ENCODE measurements around the gene FGFBP1.

FGFBP1 gene

DNA sequence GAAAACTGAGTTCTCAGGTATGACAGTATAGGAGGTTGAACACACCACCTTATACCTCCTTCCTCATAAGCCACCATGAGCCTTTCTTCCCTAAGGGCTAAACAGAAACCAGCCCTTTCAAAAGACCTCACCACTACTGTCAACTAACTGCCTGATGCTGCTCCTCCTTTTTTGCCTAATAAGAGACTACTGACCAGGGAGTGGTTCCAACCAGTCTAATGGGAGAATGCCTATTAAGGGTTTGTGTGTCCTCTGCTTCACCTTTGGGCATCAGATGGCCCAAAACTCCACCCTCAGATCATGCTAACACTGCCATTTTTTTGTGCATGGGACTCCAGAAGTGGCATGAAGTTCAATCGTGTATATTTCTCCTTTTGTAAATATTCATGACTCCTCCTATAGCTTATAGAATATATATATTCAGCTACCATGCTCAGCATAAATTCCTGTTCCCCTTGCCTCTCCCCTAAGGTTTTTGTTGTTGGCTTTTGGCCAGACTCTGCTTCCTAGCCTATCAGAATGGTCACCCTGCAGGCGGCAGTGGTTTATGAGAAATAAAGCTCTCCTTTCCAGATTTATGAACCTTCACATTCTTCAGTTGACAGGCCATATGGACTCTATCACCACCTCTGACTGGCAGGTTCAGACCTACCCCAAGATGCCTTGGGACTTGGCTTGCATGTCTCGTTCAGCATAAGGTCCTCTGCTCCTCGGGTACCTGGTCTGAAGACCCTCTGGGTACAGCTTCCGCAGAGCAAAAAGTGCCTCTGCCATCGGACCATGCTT is 28.2 kb downstream of the FGFBP1 start:
- Histone ChIP-seq H3K9me3 (ENCODE audit: control insufficient read depth, insufficient read depth, low read length) (no peaks in the 10 kb centered on the region), H3K27ac (ENCODE audit: low read depth, low read length) (no peak overlapping the region), H3K9ac (ENCODE audit: low read depth, low read length) (no peak overlapping the region), H3K4me1 (ENCODE audit: control insufficient read depth, insufficient read depth, low read length) (peaks cover 6% of the 10 kb centered on the region), H3K36me3 (ENCODE audit: control insufficient read depth, insufficient read depth, low read length) (no peaks in the 10 kb centered on the region), H3K4me3 (ENCODE audit: low read depth, low read length) (no peak overlapping the region), H3K27me3 (ENCODE audit: control insufficient read depth, insufficient read depth, low read length) (no peaks in the 10 kb centered on the region)

DNA sequence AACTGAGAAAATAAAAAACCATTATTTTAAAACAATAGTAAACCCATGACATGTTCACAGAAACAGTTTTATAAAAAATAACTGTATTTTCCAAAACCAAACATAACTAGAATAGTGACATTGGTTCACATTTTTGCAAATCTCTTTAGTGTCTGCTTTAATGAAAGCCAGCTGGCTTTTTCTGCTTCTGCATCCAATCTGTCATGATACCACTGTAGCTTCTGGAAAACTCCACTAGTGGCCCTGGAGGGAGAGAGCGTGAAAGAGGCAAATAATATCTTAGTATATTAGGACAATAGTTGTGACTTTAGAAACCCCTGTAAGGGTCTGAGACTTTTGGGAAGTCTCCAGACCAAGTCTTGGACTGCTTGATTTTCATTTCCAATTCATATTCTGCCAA is 31.1 kb downstream of the FGFBP1 start:
- H3K4me1 ChIP-seq (ENCODE audit: control insufficient read depth, insufficient read depth, low read length), result peaks cover 6% of the 10 kb centered on the region

GRCh38 chr4:15906020-15906443 is 32.5 kb downstream of the FGFBP1 start:
- H3K4me1 ChIP-seq (ENCODE audit: control insufficient read depth, insufficient read depth, low read length), result peaks cover 6% of the 10 kb centered on the region
- peaks cover 9% of the 10 kb centered on the region; the same call in 1 of the 2 replicates for H3K9me3 ChIP-seq (ENCODE audit: control insufficient read depth, insufficient read depth, low read length)
- peak overlapping the region; percentile 48 for H3K4me3 ChIP-seq (ENCODE audit: low read depth, low read length)
- H3K27ac ChIP-seq (ENCODE audit: low read depth, low read length), result peak overlapping the region; percentile 82
- no peaks in the 10 kb centered on the region for H3K27me3 ChIP-seq (ENCODE audit: control insufficient read depth, insufficient read depth, low read length)
- H3K36me3 ChIP-seq (ENCODE audit: control insufficient read depth, insufficient read depth, low read length), result no peaks in the 10 kb centered on the region
- H3K9ac ChIP-seq (ENCODE audit: low read depth, low read length), result peak overlapping the region; percentile 50; the same call in 1 of the 2 replicates

More for the DNA sequence above, 31.1 kb downstream of the FGFBP1 start:
- Histone ChIP-seq H3K36me3 (ENCODE audit: control insufficient read depth, insufficient read depth, low read length) (no peaks in the 10 kb centered on the region), H3K27me3 (ENCODE audit: control insufficient read depth, insufficient read depth, low read length) (no peaks in the 10 kb centered on the region), H3K4me3 (ENCODE audit: low read depth, low read length) (no peak overlapping the region), H3K9ac (ENCODE audit: low read depth, low read length) (no peak overlapping the region), H3K27ac (ENCODE audit: low read depth, low read length) (no peak overlapping the region), H3K9me3 (ENCODE audit: control insufficient read depth, insufficient read depth, low read length) (peaks cover 9% of the 10 kb centered on the region; the same call in 1 of the 2 replicates)

- no peaks in the 10 kb centered on the region for H3K27me3 ChIP-seq (ENCODE audit: control insufficient read depth, insufficient read depth, low read length)
- peaks cover 9% of the 10 kb centered on the region; the same call in 1 of the 2 replicates for H3K9me3 ChIP-seq (ENCODE audit: control insufficient read depth, insufficient read depth, low read length)
- no peak overlapping the region for H3K27ac ChIP-seq (ENCODE audit: low read depth, low read length)
- no peak overlapping the region for H3K9ac ChIP-seq (ENCODE audit: low read depth, low read length)
- H3K4me3 ChIP-seq (ENCODE audit: low read depth, low read length), result no peak overlapping the region
- H3K4me1 ChIP-seq (ENCODE audit: control insufficient read depth, insufficient read depth, low read length), result peaks cover 6% of the 10 kb centered on the region
- H3K36me3 ChIP-seq (ENCODE audit: control insufficient read depth, insufficient read depth, low read length), result no peaks in the 10 kb centered on the region
Observed at GRCh38 chr4:15902746-15903145, 35.8 kb downstream of the FGFBP1 start.

- Histone ChIP-seq H3K4me3 (ENCODE audit: low read depth, low read length) (no peak overlapping the region), H3K27me3 (ENCODE audit: control insufficient read depth, insufficient read depth, low read length) (no peaks in the 10 kb centered on the region), H3K36me3 (ENCODE audit: control insufficient read depth, insufficient read depth, low read length) (no peaks in the 10 kb centered on the region), H3K9ac (ENCODE audit: low read depth, low read length) (no peak overlapping the region), H3K9me3 (ENCODE audit: control insufficient read depth, insufficient read depth, low read length) (peaks cover 9% of the 10 kb centered on the region; the same call in 1 of the 2 replicates), H3K27ac (ENCODE audit: low read depth, low read length) (no peak overlapping the region), H3K4me1 (ENCODE audit: control insufficient read depth, insufficient read depth, low read length) (peaks cover 6% of the 10 kb centered on the region)
Observed at GRCh38 chr4:15901998-15902397, 36.5 kb downstream of the FGFBP1 start.

DNA sequence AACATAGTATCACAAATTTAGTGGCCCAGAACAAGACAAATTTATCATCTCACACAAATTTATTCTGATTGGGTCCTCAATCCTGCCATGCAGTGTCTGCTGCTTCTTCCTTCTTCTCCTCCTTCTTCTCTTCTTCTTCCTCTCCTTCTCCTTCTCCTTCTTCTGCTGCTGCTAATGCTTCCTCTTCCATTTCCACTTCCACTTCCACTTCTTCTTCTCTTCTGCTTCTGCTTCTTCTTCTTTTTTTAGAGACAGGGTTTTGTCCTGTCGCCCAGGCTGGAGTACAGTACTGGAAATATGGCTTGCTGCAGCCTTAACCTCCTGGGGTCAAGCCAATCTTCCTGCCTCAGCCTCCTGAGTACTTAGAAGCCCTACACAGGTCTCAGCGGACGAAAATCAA is 37.5 kb downstream of the FGFBP1 start:
- Histone ChIP-seq H3K36me3 (ENCODE audit: control insufficient read depth, insufficient read depth, low read length) (no peaks in the 10 kb centered on the region), H3K27me3 (ENCODE audit: control insufficient read depth, insufficient read depth, low read length) (no peaks in the 10 kb centered on the region), H3K4me3 (ENCODE audit: low read depth, low read length) (no peak overlapping the region), H3K27ac (ENCODE audit: low read depth, low read length) (no peak overlapping the region), H3K4me1 (ENCODE audit: control insufficient read depth, insufficient read depth, low read length) (peaks cover under 1% of the 10 kb centered on the region; the same call in 1 of the 2 replicates), H3K9me3 (ENCODE audit: control insufficient read depth, insufficient read depth, low read length) (peaks cover 9% of the 10 kb centered on the region; the same call in 1 of the 2 replicates), H3K9ac (ENCODE audit: low read depth, low read length) (no peak overlapping the region)

GRCh38 chr4:15899511-15899910 is 39.0 kb downstream of the FGFBP1 start:
- no peak overlapping the region for H3K27ac ChIP-seq (ENCODE audit: low read depth, low read length)
- no peak overlapping the region for H3K4me3 ChIP-seq (ENCODE audit: low read depth, low read length)
- H3K4me1 ChIP-seq (ENCODE audit: control insufficient read depth, insufficient read depth, low read length), result no peaks in the 10 kb centered on the region
- H3K36me3 ChIP-seq (ENCODE audit: control insufficient read depth, insufficient read depth, low read length), result no peaks in the 10 kb centered on the region
- H3K9me3 ChIP-seq (ENCODE audit: control insufficient read depth, insufficient read depth, low read length), result 0 out of 2 replicates have a peak, but pooled peaks cover 3% of the 10 kb centered on the region
- H3K9ac ChIP-seq (ENCODE audit: low read depth, low read length), result no peak overlapping the region
- H3K27me3 ChIP-seq (ENCODE audit: control insufficient read depth, insufficient read depth, low read length), result no peaks in the 10 kb centered on the region

- Histone ChIP-seq H3K27me3 (ENCODE audit: control insufficient read depth, insufficient read depth, low read length) (no peaks in the 10 kb centered on the region), H3K36me3 (ENCODE audit: control insufficient read depth, insufficient read depth, low read length) (no peaks in the 10 kb centered on the region), H3K4me1 (ENCODE audit: control insufficient read depth, insufficient read depth, low read length) (no peaks in the 10 kb centered on the region), H3K9me3 (ENCODE audit: control insufficient read depth, insufficient read depth, low read length) (no peaks in the 10 kb centered on the region), H3K9ac (ENCODE audit: low read depth, low read length) (no peak overlapping the region), H3K4me3 (ENCODE audit: low read depth, low read length) (no peak overlapping the region), H3K27ac (ENCODE audit: low read depth, low read length) (no peak overlapping the region)
Observed at GRCh38 chr4:15898902-15899301, 39.6 kb downstream of the FGFBP1 start.

DNA sequence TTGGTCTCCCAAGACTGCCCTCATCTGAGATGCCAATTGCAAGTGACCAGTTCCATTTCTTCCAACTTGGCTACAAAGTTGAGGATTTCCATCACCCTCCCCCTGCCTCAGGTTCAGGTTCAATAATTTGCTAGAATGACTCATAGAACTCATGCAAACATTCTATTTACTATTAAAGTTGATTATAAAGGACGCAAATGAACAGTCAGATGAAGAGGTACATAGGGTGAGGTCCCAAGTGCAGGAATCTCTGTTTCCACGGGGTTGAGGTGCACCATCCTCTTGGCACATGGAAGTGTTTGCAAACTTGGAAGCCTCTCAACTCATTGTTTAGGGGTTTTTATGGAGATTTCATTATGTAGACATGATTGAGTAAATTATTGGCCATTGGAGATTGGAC is 41.0 kb downstream of the FGFBP1 start:
- Histone ChIP-seq H3K9me3 (ENCODE audit: control insufficient read depth, insufficient read depth, low read length) (no peaks in the 10 kb centered on the region), H3K9ac (ENCODE audit: low read depth, low read length) (no peak overlapping the region), H3K4me3 (ENCODE audit: low read depth, low read length) (no peak overlapping the region), H3K36me3 (ENCODE audit: control insufficient read depth, insufficient read depth, low read length) (no peaks in the 10 kb centered on the region), H3K27me3 (ENCODE audit: control insufficient read depth, insufficient read depth, low read length) (no peaks in the 10 kb centered on the region), H3K4me1 (ENCODE audit: control insufficient read depth, insufficient read depth, low read length) (no peaks in the 10 kb centered on the region), H3K27ac (ENCODE audit: low read depth, low read length) (no peak overlapping the region)

DNA sequence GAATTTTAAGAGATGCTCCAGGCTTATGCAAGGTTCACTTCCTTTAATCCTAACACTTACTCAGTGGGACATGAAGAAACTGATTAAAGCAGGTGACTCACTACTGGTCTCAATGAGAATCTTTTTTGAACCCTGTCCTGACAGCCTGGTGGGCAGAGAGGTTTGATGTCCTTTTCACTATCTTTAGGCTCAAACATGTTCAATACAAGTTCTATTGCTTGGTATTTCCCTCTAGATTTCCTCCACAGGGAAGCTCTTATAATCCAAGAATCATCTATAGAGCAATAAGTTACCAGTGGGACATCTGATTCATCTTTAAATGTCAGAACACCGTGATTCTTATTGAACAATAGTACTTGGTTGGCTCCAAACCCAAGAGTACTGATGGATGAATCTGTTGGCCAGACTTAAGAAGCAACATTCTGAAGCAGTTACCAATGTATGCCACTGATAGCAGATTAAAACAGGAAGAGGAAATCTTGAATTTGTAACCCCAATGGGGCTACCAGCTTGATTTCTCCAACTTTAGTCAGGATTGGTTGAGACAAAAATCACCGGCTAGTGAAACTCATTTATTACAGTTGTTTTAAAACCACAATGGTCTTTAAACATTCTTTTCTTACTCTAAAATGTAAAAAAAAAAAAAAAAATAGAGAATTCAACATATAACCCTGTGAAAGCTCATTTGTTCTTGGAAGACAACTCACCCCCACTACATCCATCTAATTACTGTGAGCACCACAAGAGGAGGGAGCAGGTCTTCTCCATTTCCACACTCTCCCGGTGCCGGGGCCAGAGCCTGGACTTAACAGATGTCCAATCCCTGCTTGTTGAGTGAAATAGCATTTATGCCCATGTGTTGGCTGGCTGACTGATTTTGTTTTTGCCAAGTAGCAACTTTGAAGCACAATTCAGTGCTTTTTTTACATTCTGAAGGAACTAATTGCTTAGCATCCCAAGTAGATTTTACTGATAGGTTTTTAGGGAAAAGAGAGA is 43.3 kb downstream of the FGFBP1 start:
- Histone ChIP-seq H3K4me3 (ENCODE audit: low read depth, low read length) (no peak overlapping the region), H3K27ac (ENCODE audit: low read depth, low read length) (no peak overlapping the region), H3K9me3 (ENCODE audit: control insufficient read depth, insufficient read depth, low read length) (no peaks in the 10 kb centered on the region), H3K27me3 (ENCODE audit: control insufficient read depth, insufficient read depth, low read length) (no peaks in the 10 kb centered on the region), H3K36me3 (ENCODE audit: control insufficient read depth, insufficient read depth, low read length) (no peaks in the 10 kb centered on the region), H3K4me1 (ENCODE audit: control insufficient read depth, insufficient read depth, low read length) (0 out of 2 replicates have a peak, but pooled peaks cover 2% of the 10 kb centered on the region), H3K9ac (ENCODE audit: low read depth, low read length) (no peak overlapping the region)

Measured in HUES48 (cell line).